ENCODE results near the gene TMEM145.

DNA sequence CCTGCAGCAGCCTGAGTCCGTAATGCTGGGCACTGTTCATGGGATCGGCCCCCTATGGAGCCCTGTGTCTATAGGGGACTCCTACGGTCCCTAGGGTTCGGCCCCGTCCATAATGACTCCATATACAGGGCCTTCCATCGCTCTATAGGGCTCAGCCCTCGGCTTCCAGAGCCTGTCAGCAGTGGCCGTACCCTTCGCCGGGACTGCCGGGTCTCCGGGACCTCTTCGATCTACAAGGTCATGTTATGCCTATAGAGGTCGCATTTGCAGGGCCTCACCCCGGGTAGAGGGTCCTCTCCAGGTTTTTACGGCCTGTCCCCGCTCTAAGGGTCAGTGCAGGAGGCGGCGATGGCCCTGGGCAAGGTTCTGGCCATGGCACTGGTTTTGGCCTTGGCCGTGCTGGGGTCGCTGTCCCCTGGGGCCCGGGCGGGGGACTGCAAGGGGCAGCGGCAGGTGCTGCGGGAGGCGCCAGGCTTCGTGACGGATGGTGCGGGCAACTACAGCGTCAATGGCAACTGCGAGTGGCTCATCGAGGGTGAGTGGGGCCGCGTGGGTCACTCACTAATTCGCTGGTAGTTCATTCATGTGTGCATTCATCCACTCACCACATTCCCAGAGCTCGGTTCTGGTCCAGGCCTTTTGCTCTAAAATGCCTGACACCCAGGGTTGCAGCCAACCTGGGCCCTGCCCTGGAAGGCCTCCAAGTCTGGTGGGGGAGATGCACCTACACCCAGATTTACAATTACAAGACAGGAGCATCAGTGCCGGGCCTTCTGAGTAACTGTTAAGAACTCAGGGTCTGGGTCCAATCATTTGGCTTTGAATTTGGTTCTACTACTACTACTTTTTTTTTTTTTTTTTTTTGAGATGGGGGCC is 13.0 kb downstream of the TMEM145 start:
- TF ChIP-seq, protein P1, sequence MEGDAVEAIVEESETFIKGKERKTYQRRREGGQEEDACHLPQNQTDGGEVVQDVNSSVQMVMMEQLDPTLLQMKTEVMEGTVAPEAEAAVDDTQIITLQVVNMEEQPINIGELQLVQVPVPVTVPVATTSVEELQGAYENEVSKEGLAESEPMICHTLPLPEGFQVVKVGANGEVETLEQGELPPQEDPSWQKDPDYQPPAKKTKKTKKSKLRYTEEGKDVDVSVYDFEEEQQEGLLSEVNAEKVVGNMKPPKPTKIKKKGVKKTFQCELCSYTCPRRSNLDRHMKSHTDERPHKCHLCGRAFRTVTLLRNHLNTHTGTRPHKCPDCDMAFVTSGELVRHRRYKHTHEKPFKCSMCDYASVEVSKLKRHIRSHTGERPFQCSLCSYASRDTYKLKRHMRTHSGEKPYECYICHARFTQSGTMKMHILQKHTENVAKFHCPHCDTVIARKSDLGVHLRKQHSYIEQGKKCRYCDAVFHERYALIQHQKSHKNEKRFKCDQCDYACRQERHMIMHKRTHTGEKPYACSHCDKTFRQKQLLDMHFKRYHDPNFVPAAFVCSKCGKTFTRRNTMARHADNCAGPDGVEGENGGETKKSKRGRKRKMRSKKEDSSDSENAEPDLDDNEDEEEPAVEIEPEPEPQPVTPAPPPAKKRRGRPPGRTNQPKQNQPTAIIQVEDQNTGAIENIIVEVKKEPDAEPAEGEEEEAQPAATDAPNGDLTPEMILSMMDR (IDR thresholded peaks at IDR 0.05), result no peak
- no peak for TF ChIP-seq EP300 (IDR thresholded peaks at IDR 0.05)
- no peak for TF ChIP-seq POLR2AphosphoS5 (IDR thresholded peaks at IDR 0.05)

All from stomach (tissue), 4 donors.